HEK293 (cell line): ENCODE measurements around the gene LMTK3.

ENCODE experiments used
- CTCF ChIA-PET: fragments of 350-600 bp; formaldehyde crosslinking; extraction: SDS; loops from one replicate; lab custom pipeline; 2021; ENCODE audit warnings: antibody characterized with exemption; lab: Yijun Ruan, JAX
- POLR2A ChIA-PET: fragments of 300-600 bp; formaldehyde crosslinking; extraction: SDS; loops from one replicate; lab custom pipeline; 2020; ENCODE audit warnings: antibody characterized with exemption, inconsistent platforms; lab: Yijun Ruan, JAX
- H3K27ac ChIP-seq: fragments of 200-500 bp; sonication (Bioruptor generic); 2 replicates; pipeline ENCODE4 v1.5.1; 2014; ENCODE audit warnings: low read depth, low read length, control low read depth, inconsistent platforms; ENCODE audit errors: extremely low read depth
- H3K36me3 ChIP-seq, 2 experiments: fragments of 200-500 bp in 1 of 2; sonication (Bioruptor generic) in 1 of 2; 1 replicate in 1 of 2; 2 replicates in 1 of 2; pipeline ENCODE4 v1.5.1; 2014 to 2017; ENCODE audit warnings: inconsistent platforms in 2 of 2, low read length in 2 of 2; ENCODE audit not compliant: control insufficient read depth in 2 of 2, insufficient read depth in 1 of 2
- H3K4me1 ChIP-seq: fragments of 200-500 bp; sonication (Bioruptor generic); 2 replicates; pipeline ENCODE4 v1.5.1; 2014; ENCODE audit warnings: mild to moderate bottlenecking, low read length, inconsistent platforms; ENCODE audit not compliant: control insufficient read depth, insufficient read depth
- H3K4me3 ChIP-seq: 2 replicates; pipeline ENCODE4 v1.5.1; 2011; ENCODE audit warnings: low read depth, mild to moderate bottlenecking, control low read depth, low read length, moderate library complexity
- H3K9me3 ChIP-seq: fragments of 200-500 bp; sonication (Bioruptor generic); 2 replicates; pipeline ENCODE4 v1.5.1; 2014; ENCODE audit warnings: low read depth, low read length, inconsistent platforms; ENCODE audit not compliant: control insufficient read depth, insufficient read depth
- CTCF ChIP-seq: fragments of 450-650 bp; formaldehyde crosslinking; IDR thresholded peaks from 2 replicates; pipeline ENCODE4 v1.5.1; 2016; ENCODE audit warnings: missing biosample characterization, missing genetic modification characterization
- GLIS1 ChIP-seq: fragments of 450-650 bp; formaldehyde crosslinking; IDR thresholded peaks from 2 replicates; pipeline ENCODE4 v1.5.1; 2016; ENCODE audit warnings: missing biosample characterization, missing genetic modification characterization
- HOXC10 ChIP-seq: sonication (generic); formaldehyde crosslinking; IDR thresholded peaks from 2 replicates; pipeline ENCODE4 v1.8.1; 2023; ENCODE audit warnings: mild to moderate bottlenecking, missing genetic modification reagents
- KLF16 ChIP-seq: fragments of 450-650 bp; formaldehyde crosslinking; IDR thresholded peaks from 2 replicates; pipeline ENCODE4 v1.5.1; 2017; ENCODE audit warnings: missing biosample characterization, missing genetic modification characterization
- KLF7 ChIP-seq: fragments of 450-650 bp; formaldehyde crosslinking; IDR thresholded peaks from 2 replicates; pipeline ENCODE4 v1.5.1; 2016; ENCODE audit warnings: missing biosample characterization, missing genetic modification characterization, borderline replicate concordance
- MYNN ChIP-seq: fragments of 450-650 bp; formaldehyde crosslinking; IDR thresholded peaks from 2 replicates; pipeline ENCODE4 v1.5.1; 2016; ENCODE audit warnings: missing biosample characterization, missing genetic modification characterization, borderline replicate concordance
- PRDM1 ChIP-seq: fragments of 450-650 bp; formaldehyde crosslinking; IDR thresholded peaks from 2 replicates; pipeline ENCODE4; 2016; ENCODE audit warnings: missing biosample characterization, missing genetic modification characterization
- PRDM10 ChIP-seq: fragments of 450-650 bp; formaldehyde crosslinking; IDR thresholded peaks from 2 replicates; pipeline ENCODE4 v1.5.1; 2016; ENCODE audit warnings: missing biosample characterization, missing genetic modification characterization
- RBAK ChIP-seq: fragments of 450-650 bp; formaldehyde crosslinking; IDR thresholded peaks from 2 replicates; pipeline ENCODE4 v1.5.1; 2016; ENCODE audit warnings: missing biosample characterization, missing genetic modification characterization
- SP3 ChIP-seq: fragments of 450-650 bp; formaldehyde crosslinking; IDR thresholded peaks from 2 replicates; pipeline ENCODE4 v1.5.1; 2016; ENCODE audit warnings: missing biosample characterization, missing genetic modification characterization
- ZBTB17 ChIP-seq: fragments of 450-650 bp; formaldehyde crosslinking; IDR thresholded peaks from 2 replicates; pipeline ENCODE4 v1.5.1; 2016; ENCODE audit warnings: missing biosample characterization, missing genetic modification characterization
- ZBTB8A ChIP-seq: fragments of 450-650 bp; formaldehyde crosslinking; IDR thresholded peaks from 2 replicates; pipeline ENCODE4 v1.5.1; 2016; ENCODE audit warnings: missing biosample characterization, missing genetic modification characterization
- ZFP3 ChIP-seq: fragments of 450-650 bp; formaldehyde crosslinking; IDR thresholded peaks from 2 replicates; pipeline ENCODE4 v1.5.1; 2016; ENCODE audit warnings: low read depth, missing biosample characterization, missing genetic modification characterization
- ZNF140 ChIP-seq: fragments of 450-650 bp; formaldehyde crosslinking; IDR thresholded peaks from 2 replicates; pipeline ENCODE4 v1.5.1; 2016; ENCODE audit warnings: missing biosample characterization, missing genetic modification characterization
- ZNF155 ChIP-seq: fragments of 450-650 bp; formaldehyde crosslinking; IDR thresholded peaks from 2 replicates; pipeline ENCODE4 v1.5.1; 2016; ENCODE audit warnings: missing biosample characterization, missing genetic modification characterization
- ZNF2 ChIP-seq: fragments of 450-650 bp; formaldehyde crosslinking; IDR thresholded peaks from 2 replicates; pipeline ENCODE4 v1.5.1; 2016; ENCODE audit warnings: missing biosample characterization, missing genetic modification characterization
- ZNF335 ChIP-seq: fragments of 450-650 bp; formaldehyde crosslinking; conservative IDR thresholded peaks from 2 replicates; pipeline ENCODE4 v1.5.1; 2016; ENCODE audit warnings: missing biosample characterization, missing genetic modification characterization
- ZNF341 ChIP-seq: fragments of 450-650 bp; formaldehyde crosslinking; IDR thresholded peaks from 2 replicates; pipeline ENCODE4; 2016; ENCODE audit warnings: low read depth, missing biosample characterization, missing genetic modification characterization
- ZNF423 ChIP-seq: fragments of 450-650 bp; formaldehyde crosslinking; IDR thresholded peaks from 2 replicates; pipeline ENCODE4 v1.5.1; 2016; ENCODE audit warnings: missing biosample characterization, missing genetic modification characterization
- ZNF629 ChIP-seq: fragments of 450-650 bp; formaldehyde crosslinking; IDR thresholded peaks from 2 replicates; pipeline ENCODE4 v1.5.1; 2017; ENCODE audit warnings: missing biosample characterization, missing genetic modification characterization
- ZNF654 ChIP-seq: fragments of 450-650 bp; formaldehyde crosslinking; IDR thresholded peaks from 2 replicates; pipeline ENCODE4 v1.5.1; 2016; ENCODE audit warnings: low read depth, missing biosample characterization, missing genetic modification characterization
- ZNF660 ChIP-seq: fragments of 450-650 bp; IDR thresholded peaks from 2 replicates; pipeline ENCODE4 v1.5.1; 2018; ENCODE audit warnings: missing biosample characterization, mild to moderate bottlenecking, missing genetic modification characterization
- ZNF664 ChIP-seq: fragments of 450-650 bp; formaldehyde crosslinking; IDR thresholded peaks from 2 replicates; pipeline ENCODE4 v1.5.1; 2016; ENCODE audit warnings: missing biosample characterization, missing genetic modification characterization
- ZNF768 ChIP-seq: fragments of 450-650 bp; formaldehyde crosslinking; IDR thresholded peaks from 2 replicates; pipeline ENCODE4 v1.5.1; 2018; ENCODE audit warnings: missing biosample characterization, mild to moderate bottlenecking, missing genetic modification characterization
- ZNF791 ChIP-seq: fragments of 450-650 bp; formaldehyde crosslinking; IDR thresholded peaks from 2 replicates; pipeline ENCODE4 v1.5.1; 2016; ENCODE audit warnings: missing biosample characterization, missing genetic modification characterization
- TF ChIP-seq, protein P1 (sequence below): fragments of 450-650 bp; formaldehyde crosslinking; IDR thresholded peaks from 2 replicates; pipeline ENCODE4 v1.5.1; 2016; ENCODE audit warnings: missing biosample characterization, missing genetic modification characterization
- TF ChIP-seq, protein P2 (sequence below): fragments of 450-650 bp; formaldehyde crosslinking; IDR thresholded peaks from 2 replicates; pipeline ENCODE4 v1.5.1; 2016; ENCODE audit warnings: missing biosample characterization, missing genetic modification characterization

The LMTK3 gene

DNA sequence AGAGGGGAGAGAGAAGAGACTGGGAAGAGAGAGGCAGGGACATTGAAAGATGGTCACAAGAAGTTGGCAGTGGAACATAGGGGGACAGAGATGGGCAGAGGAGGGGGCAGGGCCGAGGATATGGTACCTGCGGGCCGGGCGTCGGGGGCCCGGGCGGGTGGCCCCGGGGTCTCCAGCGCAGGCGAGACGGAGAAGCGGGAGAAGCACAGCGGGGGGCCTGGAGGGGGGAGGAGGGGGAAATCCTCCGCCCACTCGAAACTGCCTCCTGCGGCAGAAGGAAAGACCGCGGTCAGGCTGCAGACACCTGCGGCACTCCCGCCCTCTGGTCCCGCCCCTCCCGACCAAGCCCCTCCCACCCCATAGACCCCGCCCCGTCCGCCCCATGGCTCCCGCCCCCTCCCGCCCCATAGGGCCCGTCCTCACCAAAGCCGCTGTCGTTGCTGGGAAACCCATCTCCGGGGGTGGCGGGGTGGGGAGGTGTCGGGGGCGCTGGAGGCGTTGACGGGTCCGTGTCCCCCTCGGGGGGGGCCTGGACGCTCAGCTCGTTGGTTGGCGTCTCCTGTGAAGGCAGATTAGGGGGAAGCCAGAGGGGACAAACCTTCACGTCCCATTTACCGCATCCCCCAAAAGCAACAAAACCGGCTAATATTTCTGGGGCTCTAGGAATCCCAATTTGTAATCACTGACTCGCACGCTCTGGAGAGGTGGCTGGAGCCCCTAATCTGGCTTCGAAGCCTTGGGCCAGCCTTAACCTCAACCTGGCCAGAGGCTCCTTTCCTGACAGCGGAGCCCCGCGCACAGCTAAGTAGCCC is 20.4 kb downstream of the LMTK3 start (continued):
- 0 out of 2 replicates have a peak, but pooled peaks have one; percentile 39 for TF ChIP-seq PRDM10
- no peak for TF ChIP-seq ZNF654 (tag by site-specific recombination)
- no peak for TF ChIP-seq PRDM1 (tag by site-specific recombination)
- no peak for TF ChIP-seq ZNF629 (tag by site-specific recombination)
- TF ChIP-seq KLF16: no peak
- TF ChIP-seq, protein P1, sequence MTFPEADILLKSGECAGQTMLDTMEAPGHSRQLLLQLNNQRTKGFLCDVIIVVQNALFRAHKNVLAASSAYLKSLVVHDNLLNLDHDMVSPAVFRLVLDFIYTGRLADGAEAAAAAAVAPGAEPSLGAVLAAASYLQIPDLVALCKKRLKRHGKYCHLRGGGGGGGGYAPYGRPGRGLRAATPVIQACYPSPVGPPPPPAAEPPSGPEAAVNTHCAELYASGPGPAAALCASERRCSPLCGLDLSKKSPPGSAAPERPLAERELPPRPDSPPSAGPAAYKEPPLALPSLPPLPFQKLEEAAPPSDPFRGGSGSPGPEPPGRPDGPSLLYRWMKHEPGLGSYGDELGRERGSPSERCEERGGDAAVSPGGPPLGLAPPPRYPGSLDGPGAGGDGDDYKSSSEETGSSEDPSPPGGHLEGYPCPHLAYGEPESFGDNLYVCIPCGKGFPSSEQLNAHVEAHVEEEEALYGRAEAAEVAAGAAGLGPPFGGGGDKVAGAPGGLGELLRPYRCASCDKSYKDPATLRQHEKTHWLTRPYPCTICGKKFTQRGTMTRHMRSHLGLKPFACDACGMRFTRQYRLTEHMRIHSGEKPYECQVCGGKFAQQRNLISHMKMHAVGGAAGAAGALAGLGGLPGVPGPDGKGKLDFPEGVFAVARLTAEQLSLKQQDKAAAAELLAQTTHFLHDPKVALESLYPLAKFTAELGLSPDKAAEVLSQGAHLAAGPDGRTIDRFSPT (tag by site-specific recombination): peak; percentile 11; the same call in 1 of the 2 replicates
- peak; percentile 67 for TF ChIP-seq ZBTB17 (tag by site-specific recombination)
- no peak for TF ChIP-seq ZNF664
- TF ChIP-seq ZNF341 (tag by site-specific recombination): no peak
- TF ChIP-seq ZNF140: no peak
- TF ChIP-seq KLF7: no peak
- TF ChIP-seq SP3 (tag by site-specific recombination): peak; percentile 66; the same call in 1 of the 2 replicates
- TF ChIP-seq, protein P2, sequence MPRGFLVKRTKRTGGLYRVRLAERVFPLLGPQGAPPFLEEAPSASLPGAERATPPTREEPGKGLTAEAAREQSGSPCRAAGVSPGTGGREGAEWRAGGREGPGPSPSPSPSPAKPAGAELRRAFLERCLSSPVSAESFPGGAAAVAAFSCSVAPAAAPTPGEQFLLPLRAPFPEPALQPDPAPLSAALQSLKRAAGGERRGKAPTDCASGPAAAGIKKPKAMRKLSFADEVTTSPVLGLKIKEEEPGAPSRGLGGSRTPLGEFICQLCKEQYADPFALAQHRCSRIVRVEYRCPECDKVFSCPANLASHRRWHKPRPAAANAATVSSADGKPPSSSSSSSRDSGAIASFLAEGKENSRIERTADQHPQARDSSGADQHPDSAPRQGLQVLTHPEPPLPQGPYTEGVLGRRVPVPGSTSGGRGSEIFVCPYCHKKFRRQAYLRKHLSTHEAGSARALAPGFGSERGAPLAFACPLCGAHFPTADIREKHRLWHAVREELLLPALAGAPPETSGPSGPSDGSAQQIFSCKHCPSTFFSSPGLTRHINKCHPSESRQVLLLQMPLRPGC (tag by site-specific recombination): no peak
- TF ChIP-seq ZNF155 (tag by site-specific recombination): no peak
- no peak for TF ChIP-seq ZFP3 (tag by site-specific recombination)
- TF ChIP-seq HOXC10 (CRISPR knock-in tag): no peak
- TF ChIP-seq MYNN (tag by site-specific recombination): no peak

DNA sequence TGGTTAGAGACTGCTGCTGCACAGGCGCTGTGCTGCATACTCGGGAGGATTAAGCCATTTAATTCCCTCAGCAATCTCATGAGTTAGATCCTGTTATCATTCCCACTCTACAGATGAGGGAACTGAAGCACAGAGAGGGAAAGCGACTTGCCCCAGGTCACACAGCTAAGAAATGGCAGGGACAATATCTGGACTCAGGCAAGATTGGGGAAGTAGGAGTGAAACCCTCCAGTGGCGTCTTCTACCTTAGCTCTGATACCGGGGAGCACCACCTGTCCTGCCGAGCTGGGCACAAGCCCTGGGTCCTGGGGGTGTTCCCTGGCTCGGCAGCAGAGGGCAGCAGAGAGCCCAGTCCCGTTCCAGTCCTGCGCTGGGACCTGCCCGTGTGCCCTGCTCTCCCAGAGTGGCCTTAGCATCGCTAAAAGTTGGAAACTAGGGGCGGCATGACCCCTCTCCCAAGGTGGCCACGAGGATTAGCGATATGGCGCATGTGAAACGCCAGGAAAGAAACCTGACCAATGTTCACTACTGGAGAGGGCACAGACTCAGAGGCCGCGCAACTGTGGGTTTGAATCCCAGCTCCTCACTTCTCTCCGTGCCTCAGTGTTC is 21.9 kb downstream of the LMTK3 start:
- ChIA-PET POLR2A (interaction anchor here (0.7 to 1.9 kb wide), 9 partner anchors 20 to 185 kb away, joined by 3 to 15 read pairs (median 5); partner anchors contain the start of genes KDELR1, RPL18 and SPHK2), CTCF (interaction anchor here (0.5 to 11.2 kb wide), 44 partner anchors 8 to 337 kb away, joined by 3 to 170 read pairs (median 4); partner anchors contain the start of genes KDELR1, SPACA4 and ZNF114)
- H3K4me1 ChIP-seq: peaks cover 6% of the 10 kb centered on the region
- no peak overlapping the region for H3K4me3 ChIP-seq
- no peak overlapping the region for H3K27ac ChIP-seq
- no peaks in the 10 kb centered on the region for H3K9me3 ChIP-seq
- TF ChIP-seq ZNF791: no peak
- TF ChIP-seq GLIS1 (tag by site-specific recombination): peak; percentile 30; the same call in 1 of the 2 replicates
- peak; percentile 93 for TF ChIP-seq CTCF
- TF ChIP-seq ZNF423: no peak
- peak; percentile 98 for TF ChIP-seq ZNF768 (tag by site-specific recombination)
- TF ChIP-seq ZBTB8A (tag by site-specific recombination): no peak
- TF ChIP-seq RBAK (tag by site-specific recombination): 0 out of 2 replicates have a peak, but pooled peaks have one; percentile 38
- TF ChIP-seq ZNF335 (tag by site-specific recombination): 0 out of 2 replicates have a peak, but pooled peaks have one; percentile 6
- TF ChIP-seq ZNF660: 0 out of 2 replicates have a peak, but pooled peaks have one; percentile 44
- 0 out of 2 replicates have a peak, but pooled peaks have one; percentile 16 for TF ChIP-seq ZNF2 (tag by site-specific recombination)
- no peaks in the 10 kb centered on the region; a peak in 1 of 3 replicates for H3K36me3 ChIP-seq
